ENCODE data around the gene HOXA13. TPM values are rescaled to one million over a fixed set of nuclear protein-coding genes. Genes with fewer than 3 reads are reported as not detected.
A peak's percentile ranks its signal among the peaks of the same experiment; 100 is the strongest.

Gene HOXA13
- total and polyA plus RNA-seq, 2 experiments from 2014 or later: not detected

- Mint-ChIP-seq H3K4me3 (peak overlapping the region; percentile 53; the same call in 2 of the 3 replicates), H3K36me3 (ENCODE audit: low read depth) (no peaks in the 10 kb centered on the region; the same call in 2 of the 3 replicates), H3K27me3 (ENCODE audit: insufficient read depth, low read depth, poor library complexity) (peaks cover 99% of the 10 kb centered on the region), H3K9me3 (peaks cover 8% of the 10 kb centered on the region; the same call in 2 of the 3 replicates), H3K4me1 (peaks cover 11% of the 10 kb centered on the region), H3K27ac (no peak overlapping the region)
- H4K20me1 ChIP-seq (replicated peaks; ENCODE audit: insufficient read depth): peaks cover 45% of the 10 kb centered on the region
- H3K4me1 ChIP-seq (ENCODE audit: insufficient read depth): peaks cover under 1% of the 10 kb centered on the region; the same call in 1 of the 2 replicates
- H2AFZ ChIP-seq: peak overlapping the region; percentile 91
- H3K4me3 ChIP-seq: peak overlapping the region; percentile 64
- DNase-seq (ENCODE audit: low spot score) (peak; percentile 91), ATAC-seq (peak; percentile 28)
- no peak overlapping the region for H3K27ac ChIP-seq (ENCODE audit: low read depth)
- H3F3A ChIP-seq (replicated peaks; ENCODE audit: low read depth): peaks cover 19% of the 10 kb centered on the region
- TF ChIP-seq, protein P1, sequence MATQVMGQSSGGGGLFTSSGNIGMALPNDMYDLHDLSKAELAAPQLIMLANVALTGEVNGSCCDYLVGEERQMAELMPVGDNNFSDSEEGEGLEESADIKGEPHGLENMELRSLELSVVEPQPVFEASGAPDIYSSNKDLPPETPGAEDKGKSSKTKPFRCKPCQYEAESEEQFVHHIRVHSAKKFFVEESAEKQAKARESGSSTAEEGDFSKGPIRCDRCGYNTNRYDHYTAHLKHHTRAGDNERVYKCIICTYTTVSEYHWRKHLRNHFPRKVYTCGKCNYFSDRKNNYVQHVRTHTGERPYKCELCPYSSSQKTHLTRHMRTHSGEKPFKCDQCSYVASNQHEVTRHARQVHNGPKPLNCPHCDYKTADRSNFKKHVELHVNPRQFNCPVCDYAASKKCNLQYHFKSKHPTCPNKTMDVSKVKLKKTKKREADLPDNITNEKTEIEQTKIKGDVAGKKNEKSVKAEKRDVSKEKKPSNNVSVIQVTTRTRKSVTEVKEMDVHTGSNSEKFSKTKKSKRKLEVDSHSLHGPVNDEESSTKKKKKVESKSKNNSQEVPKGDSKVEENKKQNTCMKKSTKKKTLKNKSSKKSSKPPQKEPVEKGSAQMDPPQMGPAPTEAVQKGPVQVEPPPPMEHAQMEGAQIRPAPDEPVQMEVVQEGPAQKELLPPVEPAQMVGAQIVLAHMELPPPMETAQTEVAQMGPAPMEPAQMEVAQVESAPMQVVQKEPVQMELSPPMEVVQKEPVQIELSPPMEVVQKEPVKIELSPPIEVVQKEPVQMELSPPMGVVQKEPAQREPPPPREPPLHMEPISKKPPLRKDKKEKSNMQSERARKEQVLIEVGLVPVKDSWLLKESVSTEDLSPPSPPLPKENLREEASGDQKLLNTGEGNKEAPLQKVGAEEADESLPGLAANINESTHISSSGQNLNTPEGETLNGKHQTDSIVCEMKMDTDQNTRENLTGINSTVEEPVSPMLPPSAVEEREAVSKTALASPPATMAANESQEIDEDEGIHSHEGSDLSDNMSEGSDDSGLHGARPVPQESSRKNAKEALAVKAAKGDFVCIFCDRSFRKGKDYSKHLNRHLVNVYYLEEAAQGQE (IDR thresholded peaks at IDR 0.05; ENCODE audit: unreplicated experiment): no peak
- no peak for TF ChIP-seq ZNF462 (CRISPR knock-in tag; IDR thresholded peaks at IDR 0.05)
- TF ChIP-seq EZH2phosphoT487 (IDR thresholded peaks at IDR 0.05; ENCODE audit: unreplicated experiment): peak; percentile 85
- TF ChIP-seq, protein P2, sequence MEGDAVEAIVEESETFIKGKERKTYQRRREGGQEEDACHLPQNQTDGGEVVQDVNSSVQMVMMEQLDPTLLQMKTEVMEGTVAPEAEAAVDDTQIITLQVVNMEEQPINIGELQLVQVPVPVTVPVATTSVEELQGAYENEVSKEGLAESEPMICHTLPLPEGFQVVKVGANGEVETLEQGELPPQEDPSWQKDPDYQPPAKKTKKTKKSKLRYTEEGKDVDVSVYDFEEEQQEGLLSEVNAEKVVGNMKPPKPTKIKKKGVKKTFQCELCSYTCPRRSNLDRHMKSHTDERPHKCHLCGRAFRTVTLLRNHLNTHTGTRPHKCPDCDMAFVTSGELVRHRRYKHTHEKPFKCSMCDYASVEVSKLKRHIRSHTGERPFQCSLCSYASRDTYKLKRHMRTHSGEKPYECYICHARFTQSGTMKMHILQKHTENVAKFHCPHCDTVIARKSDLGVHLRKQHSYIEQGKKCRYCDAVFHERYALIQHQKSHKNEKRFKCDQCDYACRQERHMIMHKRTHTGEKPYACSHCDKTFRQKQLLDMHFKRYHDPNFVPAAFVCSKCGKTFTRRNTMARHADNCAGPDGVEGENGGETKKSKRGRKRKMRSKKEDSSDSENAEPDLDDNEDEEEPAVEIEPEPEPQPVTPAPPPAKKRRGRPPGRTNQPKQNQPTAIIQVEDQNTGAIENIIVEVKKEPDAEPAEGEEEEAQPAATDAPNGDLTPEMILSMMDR (conservative IDR thresholded peaks at IDR 0.05; ENCODE audit: low read depth in 2 of 2): peak; percentile 90
- no peaks in the 10 kb centered on the region for H3K79me2 ChIP-seq (replicated peaks; ENCODE audit: insufficient read depth)
- H3K9me2 ChIP-seq (ENCODE audit: insufficient read depth): no peaks in the 10 kb centered on the region
- H3K27me3 ChIP-seq (ENCODE audit: insufficient read depth): peaks cover 100% of the 10 kb centered on the region
- H3K36me3 ChIP-seq (ENCODE audit: insufficient read depth): no peaks in the 10 kb centered on the region; the same call in 1 of the 2 replicates
- peak overlapping the region; percentile 82 for H3K4me2 ChIP-seq
Measured at GRCh38 chr7:27160546-27161213, 39.2 kb downstream of the HOXA13 start.

All from GM23338 (cell line).